H1 (cell line): ENCODE data around the gene FGGY. TPM values are rescaled to one million over a fixed set of nuclear protein-coding genes. Genes with fewer than 3 reads are reported as not detected.

Source experiments
- CTCF ChIA-PET: fragments of 300-600 bp; sonication (Branson Sonifier 250); formaldehyde crosslinking; loops from one replicate; lab custom pipeline; 2021; ENCODE audit not compliant: partially characterized antibody; lab: Charles Lee
- POLR2A ChIA-PET: fragments of 300-600 bp; sonication (Branson Sonifier 250); formaldehyde crosslinking; loops from one replicate; lab custom pipeline; 2021; ENCODE audit warnings: inconsistent platforms; ENCODE audit not compliant: partially characterized antibody; lab: Charles Lee
- DNase-seq, 2 experiments: peaks; one replicate each; pipeline versions ENCODE4 v3.0.0 to v3.0.0-alpha.2; 2010 to 2022; ENCODE audit warnings: low spot score in 2 of 2, low read depth in 1 of 2, mixed read lengths in 1 of 2
- FAIRE-seq: peaks from 2 replicates; lab custom pipeline; 2011; peaks lifted over from hg19 to GRCh38; lab: Jason Lieb, UNC
- H2AFZ ChIP-seq: 2 replicates; pipeline ENCODE4 v1.8.1; 2012; ENCODE audit warnings: low read length, inconsistent platforms
- H2AK5ac ChIP-seq: 2 replicates; pipeline ENCODE4 v1.6.1; 2013; ENCODE audit warnings: low read depth, low read length
- H2BK120ac ChIP-seq: replicated peaks from 2 replicates; pipeline ENCODE3; 2013; ENCODE audit warnings: low read depth, low read length, inconsistent platforms
- H2BK12ac ChIP-seq: 2 replicates; pipeline ENCODE4 v1.6.1; 2013; ENCODE audit warnings: low read depth, low read length
- H2BK15ac ChIP-seq: 2 replicates; pipeline ENCODE4 v1.6.1; 2013; ENCODE audit warnings: low read length
- H2BK20ac ChIP-seq: 2 replicates; pipeline ENCODE4 v1.6.1; 2013; ENCODE audit warnings: low read length
- H2BK5ac ChIP-seq: 2 replicates; pipeline ENCODE4 v1.6.1; 2013; ENCODE audit warnings: low read depth, low read length
- H3K14ac ChIP-seq: 2 replicates; pipeline ENCODE4 v1.6.1; 2013; ENCODE audit warnings: inconsistent platforms; ENCODE audit not compliant: insufficient read length
- H3K18ac ChIP-seq: 2 replicates; pipeline ENCODE4 v1.6.1; 2013; ENCODE audit warnings: low read length; ENCODE audit errors: extremely low read depth
- H3K23ac ChIP-seq: 2 replicates; pipeline ENCODE4 v1.6.1; 2013; ENCODE audit warnings: inconsistent platforms; ENCODE audit not compliant: insufficient read length
- H3K23me2 ChIP-seq: 2 replicates; pipeline ENCODE4 v1.6.1; 2013; ENCODE audit warnings: low read depth, low read length
- H3K27ac ChIP-seq: 2 replicates; pipeline ENCODE4 v1.6.1; 2011; ENCODE audit warnings: low read depth, low read length, inconsistent platforms
- H3K27me3 ChIP-seq, 4 experiments: replicated peaks in 1 of 4; 1 replicate in 1 of 4; 2 replicates in 3 of 4; pipeline versions ENCODE4 v1.6.1 to v1.8.1; 2011 to 2013; ENCODE audit warnings: low read length in 3 of 4, mild to moderate bottlenecking in 3 of 4, inconsistent platforms in 2 of 4, mixed read lengths in 2 of 4, moderate library complexity in 1 of 4; ENCODE audit not compliant: control insufficient read depth in 3 of 4, insufficient read depth in 3 of 4; ENCODE audit errors: extremely low read depth in 1 of 4
- H3K36me3 ChIP-seq, 4 experiments: 2 replicates each; pipeline versions ENCODE4 v1.6.1 to v1.8.1; 2011 to 2013; ENCODE audit warnings: mild to moderate bottlenecking in 4 of 4, low read length in 3 of 4, moderate library complexity in 2 of 4, control low read depth in 1 of 4, inconsistent platforms in 1 of 4; ENCODE audit not compliant: insufficient read depth in 4 of 4, control insufficient read depth in 2 of 4
- H3K4ac ChIP-seq: replicated peaks from 2 replicates; pipeline ENCODE3; 2013; ENCODE audit warnings: low read length, low read depth, mixed read lengths, inconsistent platforms; ENCODE audit not compliant: insufficient read length
- H3K4me1 ChIP-seq, 4 experiments: replicated peaks in 1 of 4; 1 replicate in 1 of 4; 2 replicates in 3 of 4; pipeline versions ENCODE4 v1.6.1 to v1.8.1; 2011 to 2013; ENCODE audit warnings: low read length in 3 of 4, inconsistent platforms in 2 of 4, mixed read lengths in 1 of 4; ENCODE audit not compliant: insufficient read depth in 4 of 4, control insufficient read depth in 3 of 4
- H3K4me2 ChIP-seq, 2 experiments: 2 replicates each; pipeline versions ENCODE4 v1.6.1 to v1.8.1; 2011 to 2013; ENCODE audit warnings: low read depth in 2 of 2, low read length in 2 of 2, control low read depth in 1 of 2, inconsistent platforms in 1 of 2, mild to moderate bottlenecking in 1 of 2; ENCODE audit not compliant: insufficient read depth in 1 of 2
- H3K4me3 ChIP-seq, 4 experiments: fragments of 200-600, 300-600 bp in 1 of 4; sonication (generic), shearing (Covaris generic), sonication (Bioruptor Twin) in 1 of 4; 2 replicates each; pipeline versions ENCODE4 v1.5.1 to v1.8.1; 2011 to 2016; ENCODE audit warnings: low read length in 4 of 4, low read depth in 3 of 4, control low read depth in 2 of 4, inconsistent platforms in 2 of 4, mild to moderate bottlenecking in 2 of 4, mixed read lengths in 1 of 4, moderate library complexity in 1 of 4; ENCODE audit not compliant: insufficient read depth in 2 of 4; ENCODE audit errors: extremely low read depth in 1 of 4
- H3K56ac ChIP-seq: replicated peaks from 2 replicates; pipeline ENCODE3; 2013; ENCODE audit warnings: low read depth, mild to moderate bottlenecking, mixed read lengths, low read length, inconsistent platforms; ENCODE audit not compliant: insufficient read length
- H3K79me1 ChIP-seq: 2 replicates; pipeline ENCODE4 v1.6.1; 2013; ENCODE audit warnings: low read depth, low read length, control low read depth
- H3K79me2 ChIP-seq, 2 experiments: 2 replicates each; pipeline versions ENCODE4 v1.6.1 to v1.8.1; 2012 to 2013; ENCODE audit warnings: low read length in 2 of 2, mild to moderate bottlenecking in 2 of 2, inconsistent platforms in 1 of 2; ENCODE audit not compliant: insufficient read depth in 2 of 2, control insufficient read depth in 1 of 2
- H3K9ac ChIP-seq, 4 experiments: replicated peaks in 1 of 4; 1 replicate in 1 of 4; 2 replicates in 3 of 4; pipeline versions ENCODE4 v1.6.1 to v1.8.1; 2011 to 2013; ENCODE audit warnings: low read depth in 3 of 4, low read length in 3 of 4, control low read depth in 2 of 4, mild to moderate bottlenecking in 2 of 4, moderate library complexity in 2 of 4, inconsistent platforms in 1 of 4; ENCODE audit errors: extremely low read depth in 1 of 4
- H3K9me3 ChIP-seq, 2 experiments: 2 replicates each; pipeline versions ENCODE4 v1.6.1 to v1.8.1; 2012 to 2013; ENCODE audit warnings: mild to moderate bottlenecking in 2 of 2, moderate library complexity in 2 of 2, control low read depth in 1 of 2, inconsistent platforms in 1 of 2, low read depth in 1 of 2, low read length in 1 of 2, mixed read lengths in 1 of 2; ENCODE audit not compliant: insufficient read depth in 2 of 2
- H4K20me1 ChIP-seq, 2 experiments: replicated peaks in 1 of 2; 2 replicates each; pipeline versions ENCODE3 to v1.8.1; 2011 to 2013; ENCODE audit warnings: inconsistent platforms in 2 of 2, low read length in 2 of 2, mild to moderate bottlenecking in 1 of 2; ENCODE audit not compliant: insufficient read depth in 2 of 2, control insufficient read depth in 1 of 2
- H4K5ac ChIP-seq: 2 replicates; pipeline ENCODE4 v1.6.1; 2013; ENCODE audit warnings: low read length, low read depth, mixed read lengths, inconsistent platforms; ENCODE audit not compliant: insufficient read length
- H4K8ac ChIP-seq: 2 replicates; pipeline ENCODE4 v1.8.0; 2013; ENCODE audit warnings: mild to moderate bottlenecking, moderate library complexity, low read length, inconsistent platforms; ENCODE audit not compliant: insufficient read depth; ENCODE audit errors: extremely low read depth
- H4K91ac ChIP-seq: replicated peaks from 2 replicates; pipeline ENCODE3; 2013; ENCODE audit warnings: low read length, mixed read lengths, inconsistent platforms; ENCODE audit not compliant: insufficient read length
- BRCA1 ChIP-seq: IDR thresholded peaks from 2 replicates; pipeline ENCODE4 v1.6.1; 2012; ENCODE audit warnings: low read depth, low read length, improper control_type of control experiment
- CBX8 ChIP-seq: fragments of 300-800, 300-1000 bp; sonication (generic); IDR thresholded peaks from 2 replicates; pipeline ENCODE4 v1.7.1; 2016; ENCODE audit warnings: low read depth, low read length, borderline replicate concordance
- CEBPB ChIP-seq: IDR thresholded peaks from 2 replicates; pipeline ENCODE4 v1.6.1; 2012; ENCODE audit warnings: low read depth, low read length
- EGR1 ChIP-seq: IDR thresholded peaks from 2 replicates; pipeline ENCODE4 v1.6.1; 2011; ENCODE audit warnings: low read depth, low read length, borderline replicate concordance
- GABPA ChIP-seq: IDR thresholded peaks from 2 replicates; pipeline ENCODE4 v1.6.1; 2011; ENCODE audit warnings: mild to moderate bottlenecking, low read length, moderate library complexity, borderline replicate concordance; ENCODE audit not compliant: insufficient read depth
- JUN ChIP-seq: IDR thresholded peaks from 2 replicates; pipeline ENCODE4 v1.6.1; 2011; ENCODE audit warnings: low read depth, mild to moderate bottlenecking, improper control_type of control experiment, low read length
- KDM1A ChIP-seq: fragments of 200-600, 300-600 bp; sonication (generic); IDR thresholded peaks from 2 replicates; pipeline ENCODE4 v1.7.1; 2016; ENCODE audit warnings: mild to moderate bottlenecking, low read length, borderline replicate concordance
- KDM4A ChIP-seq: IDR thresholded peaks from one replicate; pipeline ENCODE4 v1.7.1; 2012; ENCODE audit warnings: low read depth, mild to moderate bottlenecking, moderate library complexity, low read length, inconsistent platforms; ENCODE audit not compliant: severe bottlenecking
- RFX5 ChIP-seq: IDR thresholded peaks from 2 replicates; pipeline ENCODE4 v1.6.1; 2011; ENCODE audit warnings: low read depth, low read length, improper control_type of control experiment, borderline replicate concordance
- RNF2 ChIP-seq: fragments of 200-900, 300-1000 bp; sonication (generic); IDR thresholded peaks from 2 replicates; pipeline ENCODE4 v1.7.1; 2016; ENCODE audit warnings: borderline replicate concordance, low read depth, mild to moderate bottlenecking, antibody characterized with exemption, low read length; ENCODE audit not compliant: poor library complexity, severe bottlenecking; ENCODE audit errors: missing control alignments
- RXRA ChIP-seq: IDR thresholded peaks from 2 replicates; pipeline ENCODE4 v1.6.1; 2011; ENCODE audit warnings: low read depth, mild to moderate bottlenecking, low read length, moderate library complexity; ENCODE audit not compliant: insufficient read depth
- SP2 ChIP-seq: IDR thresholded peaks from 2 replicates; pipeline ENCODE4 v1.6.1; 2012; ENCODE audit warnings: mild to moderate bottlenecking, low read length, inconsistent platforms
- TAF1 ChIP-seq: IDR thresholded peaks from 2 replicates; pipeline ENCODE4 v1.6.1; 2011; ENCODE audit warnings: mild to moderate bottlenecking, low read depth, low read length
- WGBS, 2 experiments: shearing (Covaris generic) in 1 of 2; methylation state at CpG; one replicate each; pipeline versions ENCODE4 v1.1.6 to v1.1.7; 2013 to 2015; ENCODE audit warnings: low lambda C conversion rate in 2 of 2, mixed read lengths in 2 of 2, inconsistent platforms in 1 of 2, low coverage in 1 of 2, missing lambda C conversion rate in 1 of 2; ENCODE audit not compliant: insufficient replicate concordance in 2 of 2, insufficient coverage in 1 of 2, insufficient read length in 1 of 2; ENCODE audit errors: extremely low coverage in 1 of 2, missing lambda C conversion rate in 1 of 2; 5-methylcytosine and 5-hydroxymethylcytosine counted together
- polyA plus RNA-seq, 7 experiments: library from polyadenylated mRNA; depleted of rRNA in 3 of 7; stranded (reverse) in 5 of 7; unstranded in 2 of 7; fragments of >200 nt in 5 of 7; fragments of 200-250 nt in 2 of 7; gene quantifications; 1 replicate in 5 of 7; 2 replicates in 1 of 7; 4 replicates in 1 of 7; pipeline versions ENCODE4 v1.2.1 to v1.2.3, GENCODE V29; 2011 to 2013; ENCODE audit warnings: missing spikeins in 2 of 7, mixed read lengths in 2 of 7
- total RNA-seq: library from RNA; stranded (reverse); fragmentation: NEBNext Ultra II Directional; extraction: Animal tissue kit (Norgen Biotek cat#: 25700); gene quantifications from 2 replicates; pipeline ENCODE4 v1.2.1, GENCODE V29; 2021

Gene FGGY
- total and polyA plus RNA-seq, 2 of the 8 experiments (the other 6 are each of a cell fraction or from before 2014, with no cell fraction given): 10.3 to 12.5 TPM

- no peaks in the 10 kb centered on the region for H3K79me1 ChIP-seq
- no peak overlapping the region for H2BK5ac ChIP-seq
- H2BK20ac ChIP-seq: no peak overlapping the region
- H3K4me2 ChIP-seq: no peak overlapping the region
- H4K91ac ChIP-seq: no peak overlapping the region
- no peak overlapping the region for H4K8ac ChIP-seq
- WGBS, 2 experiments: 79% methylated on average over 2 of the region's 2 CpGs; no CpG with 5 or more reads in 1 of the 2 experiments
- no peak overlapping the region for H2BK120ac ChIP-seq
- H4K5ac ChIP-seq: no peak overlapping the region
- no peak overlapping the region for H3K4me3 ChIP-seq
- no peaks in the 10 kb centered on the region for H3K36me3 ChIP-seq
- H3K18ac ChIP-seq: no peak overlapping the region
- no peak overlapping the region for H3K14ac ChIP-seq
- H3K9me3 ChIP-seq: no peaks in the 10 kb centered on the region
- TF ChIP-seq KDM4A: no peak
- TF ChIP-seq KDM1A: no peak
- TF ChIP-seq RNF2: no peak
- TF ChIP-seq RXRA: no peak
- no peak for TF ChIP-seq CBX8
- TF ChIP-seq TAF1: no peak
- no peak for TF ChIP-seq RFX5
- no peak for TF ChIP-seq GABPA
- no peak for TF ChIP-seq EGR1
- no peak for TF ChIP-seq CEBPB
- TF ChIP-seq SP2: no peak
- TF ChIP-seq JUN: no peak
- no peak for TF ChIP-seq BRCA1
- H3K4me1 ChIP-seq: peaks cover 0 to 3% (median 0%) of the 10 kb centered on the region in 4 experiments; a peak in 2 of 7 replicates
- no peak overlapping the region for H3K9ac ChIP-seq
- H3K4ac ChIP-seq: no peak overlapping the region
- H2BK15ac ChIP-seq: no peak overlapping the region
- DNase-seq: no peak
- no peak overlapping the region for H2AK5ac ChIP-seq
- no peaks in the 10 kb centered on the region for H4K20me1 ChIP-seq
- H3K27me3 ChIP-seq: no peaks in the 10 kb centered on the region
- FAIRE-seq: no peak
- H3K79me2 ChIP-seq: no peaks in the 10 kb centered on the region
- H2BK12ac ChIP-seq: no peak overlapping the region
- H3K56ac ChIP-seq: no peak overlapping the region
- H3K27ac ChIP-seq: no peak overlapping the region
- CTCF ChIA-PET: interaction anchor here (0.9 to 1.2 kb wide), 2 partner anchors 57 to 76 kb away, joined by 3 read pairs; no protein-coding TSS in a partner anchor
- H2AFZ ChIP-seq: no peak overlapping the region
- no peaks in the 10 kb centered on the region for H3K23me2 ChIP-seq
- POLR2A ChIA-PET: interaction anchor here (0.6 kb wide), 1 partner anchor 1064 kb away, joined by 3 read pairs; no protein-coding TSS in a partner anchor
- no peak overlapping the region for H3K23ac ChIP-seq
Observed at GRCh38 chr1:59641836-59642235, 344.9 kb downstream of the FGGY start.
